ENCODE measurements around the gene C2orf74. TPM values are rescaled to one million over a fixed set of nuclear protein-coding genes. Genes with fewer than 3 reads are reported as not detected.

The C2orf74 gene
- total RNA-seq, 1 donor from 2014 or later = 13.1 TPM

DNA sequence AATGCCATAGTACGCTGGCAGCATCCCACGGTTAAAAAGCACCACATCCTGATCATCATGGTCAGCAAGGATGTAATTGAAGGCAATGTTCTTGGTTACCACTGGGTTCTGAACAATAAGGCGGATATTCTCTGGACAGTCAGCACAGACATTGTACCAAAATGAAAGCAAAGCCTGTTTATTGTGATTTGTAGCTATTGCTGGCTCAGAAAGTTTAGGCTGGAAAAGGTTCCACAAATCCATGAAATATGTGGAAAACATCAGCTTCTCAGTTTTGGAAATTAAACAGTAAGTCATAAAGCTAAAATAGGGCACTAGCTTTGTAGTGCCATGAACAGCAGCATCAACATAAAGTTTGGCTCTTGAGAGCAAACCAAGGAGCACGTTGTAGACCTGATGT is 52.2 kb downstream of the C2orf74 start:
- Mint-ChIP-seq H3K9me3 (no peaks in the 10 kb centered on the region), H3K27ac (no peak overlapping the region), H3K4me1 (ENCODE audit: unreplicated experiment) (no peaks in the 10 kb centered on the region), H3K4me3 (no peak overlapping the region), H3K27me3 (no peaks in the 10 kb centered on the region), H3K36me3 (peaks cover 17% of the 10 kb centered on the region)
- TF ChIP-seq, protein P1, sequence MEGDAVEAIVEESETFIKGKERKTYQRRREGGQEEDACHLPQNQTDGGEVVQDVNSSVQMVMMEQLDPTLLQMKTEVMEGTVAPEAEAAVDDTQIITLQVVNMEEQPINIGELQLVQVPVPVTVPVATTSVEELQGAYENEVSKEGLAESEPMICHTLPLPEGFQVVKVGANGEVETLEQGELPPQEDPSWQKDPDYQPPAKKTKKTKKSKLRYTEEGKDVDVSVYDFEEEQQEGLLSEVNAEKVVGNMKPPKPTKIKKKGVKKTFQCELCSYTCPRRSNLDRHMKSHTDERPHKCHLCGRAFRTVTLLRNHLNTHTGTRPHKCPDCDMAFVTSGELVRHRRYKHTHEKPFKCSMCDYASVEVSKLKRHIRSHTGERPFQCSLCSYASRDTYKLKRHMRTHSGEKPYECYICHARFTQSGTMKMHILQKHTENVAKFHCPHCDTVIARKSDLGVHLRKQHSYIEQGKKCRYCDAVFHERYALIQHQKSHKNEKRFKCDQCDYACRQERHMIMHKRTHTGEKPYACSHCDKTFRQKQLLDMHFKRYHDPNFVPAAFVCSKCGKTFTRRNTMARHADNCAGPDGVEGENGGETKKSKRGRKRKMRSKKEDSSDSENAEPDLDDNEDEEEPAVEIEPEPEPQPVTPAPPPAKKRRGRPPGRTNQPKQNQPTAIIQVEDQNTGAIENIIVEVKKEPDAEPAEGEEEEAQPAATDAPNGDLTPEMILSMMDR (conservative IDR thresholded peaks at IDR 0.05) = no peak
- no peak for DNase-seq (ENCODE audit: extremely low spot score, unreplicated experiment)

Other genes with a start within 250 kb of the C2orf74 start
- 28.9 and 31.6 TPM in 2 replicates for gene PEX13, start 144.5 kb upstream of the C2orf74 start, total RNA-seq (ENCODE audit: low replicate concordance)
- 6.3 and 6.8 TPM in 2 replicates for gene PUS10, start 143.9 kb upstream of the C2orf74 start, total RNA-seq (ENCODE audit: low replicate concordance)
- 12.6 and 22.3 TPM in 2 replicates for gene SANBR, start 96.3 kb upstream of the C2orf74 start, total RNA-seq (ENCODE audit: low replicate concordance)

Measured in type B pancreatic cell (in vitro differentiated cells).